HEK293 (cell line): ENCODE results near the gene HSPA4L.

Experiments
- CTCF ChIP-seq: fragments of 450-650 bp; formaldehyde crosslinking; IDR thresholded peaks from 2 replicates; pipeline ENCODE4 v1.5.1; 2016; ENCODE audit warnings: missing biosample characterization, missing genetic modification characterization
- FEZF1 ChIP-seq: fragments of 450-650 bp; formaldehyde crosslinking; IDR thresholded peaks from 2 replicates; pipeline ENCODE4 v1.5.1; 2016; ENCODE audit warnings: missing biosample characterization, missing genetic modification characterization
- HOXD13 ChIP-seq: sonication (generic); formaldehyde crosslinking; IDR thresholded peaks from 2 replicates; pipeline ENCODE4 v1.8.0; 2022; ENCODE audit warnings: missing genetic modification reagents, borderline replicate concordance
- TCF7L2 ChIP-seq: IDR thresholded peaks from 2 replicates; pipeline ENCODE4 v1.6.1; 2011; ENCODE audit warnings: low read depth, mild to moderate bottlenecking, inconsistent platforms, low read length, moderate library complexity, borderline replicate concordance
- ZNF155 ChIP-seq: fragments of 450-650 bp; formaldehyde crosslinking; IDR thresholded peaks from 2 replicates; pipeline ENCODE4 v1.5.1; 2016; ENCODE audit warnings: missing biosample characterization, missing genetic modification characterization
- TF ChIP-seq, protein P1 (sequence below): fragments of 450-650 bp; formaldehyde crosslinking; IDR thresholded peaks from 2 replicates; pipeline ENCODE4 v1.5.1; 2016; ENCODE audit warnings: missing biosample characterization, missing genetic modification characterization
- TF ChIP-seq, protein P2 (sequence below): fragments of 450-650 bp; formaldehyde crosslinking; IDR thresholded peaks from 2 replicates; pipeline ENCODE4 v1.5.1; 2016; ENCODE audit warnings: missing biosample characterization, missing genetic modification characterization, low read depth
- TF ChIP-seq, protein P3 (sequence below): fragments of 450-650 bp; formaldehyde crosslinking; IDR thresholded peaks from 2 replicates; pipeline ENCODE4 v1.5.1; 2016; ENCODE audit warnings: missing biosample characterization, missing genetic modification characterization

GRCh38 chr4:127759228-127759820 is 22.8 kb upstream of the HSPA4L start:
- TF ChIP-seq, protein P1, sequence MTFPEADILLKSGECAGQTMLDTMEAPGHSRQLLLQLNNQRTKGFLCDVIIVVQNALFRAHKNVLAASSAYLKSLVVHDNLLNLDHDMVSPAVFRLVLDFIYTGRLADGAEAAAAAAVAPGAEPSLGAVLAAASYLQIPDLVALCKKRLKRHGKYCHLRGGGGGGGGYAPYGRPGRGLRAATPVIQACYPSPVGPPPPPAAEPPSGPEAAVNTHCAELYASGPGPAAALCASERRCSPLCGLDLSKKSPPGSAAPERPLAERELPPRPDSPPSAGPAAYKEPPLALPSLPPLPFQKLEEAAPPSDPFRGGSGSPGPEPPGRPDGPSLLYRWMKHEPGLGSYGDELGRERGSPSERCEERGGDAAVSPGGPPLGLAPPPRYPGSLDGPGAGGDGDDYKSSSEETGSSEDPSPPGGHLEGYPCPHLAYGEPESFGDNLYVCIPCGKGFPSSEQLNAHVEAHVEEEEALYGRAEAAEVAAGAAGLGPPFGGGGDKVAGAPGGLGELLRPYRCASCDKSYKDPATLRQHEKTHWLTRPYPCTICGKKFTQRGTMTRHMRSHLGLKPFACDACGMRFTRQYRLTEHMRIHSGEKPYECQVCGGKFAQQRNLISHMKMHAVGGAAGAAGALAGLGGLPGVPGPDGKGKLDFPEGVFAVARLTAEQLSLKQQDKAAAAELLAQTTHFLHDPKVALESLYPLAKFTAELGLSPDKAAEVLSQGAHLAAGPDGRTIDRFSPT (tag by site-specific recombination) = no peak
- TF ChIP-seq HOXD13 (CRISPR knock-in tag) = no peak
- no peak for TF ChIP-seq CTCF
- TF ChIP-seq, protein P2, sequence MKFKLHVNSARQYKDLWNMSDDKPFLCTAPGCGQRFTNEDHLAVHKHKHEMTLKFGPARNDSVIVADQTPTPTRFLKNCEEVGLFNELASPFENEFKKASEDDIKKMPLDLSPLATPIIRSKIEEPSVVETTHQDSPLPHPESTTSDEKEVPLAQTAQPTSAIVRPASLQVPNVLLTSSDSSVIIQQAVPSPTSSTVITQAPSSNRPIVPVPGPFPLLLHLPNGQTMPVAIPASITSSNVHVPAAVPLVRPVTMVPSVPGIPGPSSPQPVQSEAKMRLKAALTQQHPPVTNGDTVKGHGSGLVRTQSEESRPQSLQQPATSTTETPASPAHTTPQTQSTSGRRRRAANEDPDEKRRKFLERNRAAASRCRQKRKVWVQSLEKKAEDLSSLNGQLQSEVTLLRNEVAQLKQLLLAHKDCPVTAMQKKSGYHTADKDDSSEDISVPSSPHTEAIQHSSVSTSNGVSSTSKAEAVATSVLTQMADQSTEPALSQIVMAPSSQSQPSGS (tag by site-specific recombination) = no peak
- no peak for TF ChIP-seq FEZF1 (tag by site-specific recombination)
- TF ChIP-seq ZNF155 = no peak
- TF ChIP-seq, protein P3, sequence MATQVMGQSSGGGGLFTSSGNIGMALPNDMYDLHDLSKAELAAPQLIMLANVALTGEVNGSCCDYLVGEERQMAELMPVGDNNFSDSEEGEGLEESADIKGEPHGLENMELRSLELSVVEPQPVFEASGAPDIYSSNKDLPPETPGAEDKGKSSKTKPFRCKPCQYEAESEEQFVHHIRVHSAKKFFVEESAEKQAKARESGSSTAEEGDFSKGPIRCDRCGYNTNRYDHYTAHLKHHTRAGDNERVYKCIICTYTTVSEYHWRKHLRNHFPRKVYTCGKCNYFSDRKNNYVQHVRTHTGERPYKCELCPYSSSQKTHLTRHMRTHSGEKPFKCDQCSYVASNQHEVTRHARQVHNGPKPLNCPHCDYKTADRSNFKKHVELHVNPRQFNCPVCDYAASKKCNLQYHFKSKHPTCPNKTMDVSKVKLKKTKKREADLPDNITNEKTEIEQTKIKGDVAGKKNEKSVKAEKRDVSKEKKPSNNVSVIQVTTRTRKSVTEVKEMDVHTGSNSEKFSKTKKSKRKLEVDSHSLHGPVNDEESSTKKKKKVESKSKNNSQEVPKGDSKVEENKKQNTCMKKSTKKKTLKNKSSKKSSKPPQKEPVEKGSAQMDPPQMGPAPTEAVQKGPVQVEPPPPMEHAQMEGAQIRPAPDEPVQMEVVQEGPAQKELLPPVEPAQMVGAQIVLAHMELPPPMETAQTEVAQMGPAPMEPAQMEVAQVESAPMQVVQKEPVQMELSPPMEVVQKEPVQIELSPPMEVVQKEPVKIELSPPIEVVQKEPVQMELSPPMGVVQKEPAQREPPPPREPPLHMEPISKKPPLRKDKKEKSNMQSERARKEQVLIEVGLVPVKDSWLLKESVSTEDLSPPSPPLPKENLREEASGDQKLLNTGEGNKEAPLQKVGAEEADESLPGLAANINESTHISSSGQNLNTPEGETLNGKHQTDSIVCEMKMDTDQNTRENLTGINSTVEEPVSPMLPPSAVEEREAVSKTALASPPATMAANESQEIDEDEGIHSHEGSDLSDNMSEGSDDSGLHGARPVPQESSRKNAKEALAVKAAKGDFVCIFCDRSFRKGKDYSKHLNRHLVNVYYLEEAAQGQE (tag by site-specific recombination) = no peak
- TF ChIP-seq TCF7L2 = no peak
